ENCODE results near the gene PRR14. TPM values are rescaled to one million over a fixed set of nuclear protein-coding genes. Genes with fewer than 3 reads are reported as not detected.
A peak's percentile ranks its signal among the peaks of the same experiment; 100 is the strongest.
"Not testable (repeated sequence)": the region's sequence is repeated elsewhere in the genome, so short reads cannot be mapped to it uniquely, and the experiment has no call there.

PRR14 gene
- polyA plus RNA-seq, 3 donors from 2014 or later = 10.6 to 29.5 (median 12.9) TPM

- H3K27ac Mint-ChIP-seq = no peak overlapping the region
- no peaks in the 10 kb centered on the region for H3K36me3 Mint-ChIP-seq
- no peaks in the 10 kb centered on the region for H3K9me3 Mint-ChIP-seq
- H3K4me1 Mint-ChIP-seq = no peaks in the 10 kb centered on the region
- H3K4me3 Mint-ChIP-seq = no peak overlapping the region
- DNase-seq = no peak
- peaks cover 0 to under 1% (median 0%) of the 10 kb centered on the region in 3 donors for H3K27me3 Mint-ChIP-seq (ENCODE audit: low read depth in 3 of 3)
These were observed 31.1 kb upstream of the PRR14 start for GRCh38 chr16:30619638-30620037.

GRCh38 chr16:30620169-30620568, 30.6 kb upstream of the PRR14 start:
- Mint-ChIP-seq H3K4me3 (no peak overlapping the region), H3K4me1 (no peaks in the 10 kb centered on the region), H3K27ac (no peak overlapping the region), H3K27me3 (ENCODE audit: low read depth in 3 of 3) (peaks cover 0 to 3% (median 2%) of the 10 kb centered on the region in 3 donors), H3K9me3 (no peaks in the 10 kb centered on the region), H3K36me3 (no peaks in the 10 kb centered on the region)
- DNase-seq = no peak

GRCh38 chr16:30621765-30622164, 29.0 kb upstream of the PRR14 start:
- H3K27ac Mint-ChIP-seq = no peak overlapping the region
- no peak for DNase-seq
- peaks cover 0 to 3% (median 2%) of the 10 kb centered on the region in 3 donors for H3K27me3 Mint-ChIP-seq (ENCODE audit: low read depth in 3 of 3)
- no peaks in the 10 kb centered on the region for H3K36me3 Mint-ChIP-seq
- no peaks in the 10 kb centered on the region for H3K4me1 Mint-ChIP-seq
- H3K4me3 Mint-ChIP-seq = no peak overlapping the region
- no peaks in the 10 kb centered on the region for H3K9me3 Mint-ChIP-seq

- Mint-ChIP-seq H3K27ac (no peak overlapping the region), H3K36me3 (no peaks in the 10 kb centered on the region), H3K4me1 (no peaks in the 10 kb centered on the region), H3K9me3 (no peaks in the 10 kb centered on the region), H3K4me3 (no peak overlapping the region), H3K27me3 (ENCODE audit: low read depth in 3 of 3) (peaks cover 0 to 3% (median 2%) of the 10 kb centered on the region in 3 donors)
- no peak for DNase-seq
These were observed 28.2 kb upstream of the PRR14 start for GRCh38 chr16:30622455-30623032.

DNA sequence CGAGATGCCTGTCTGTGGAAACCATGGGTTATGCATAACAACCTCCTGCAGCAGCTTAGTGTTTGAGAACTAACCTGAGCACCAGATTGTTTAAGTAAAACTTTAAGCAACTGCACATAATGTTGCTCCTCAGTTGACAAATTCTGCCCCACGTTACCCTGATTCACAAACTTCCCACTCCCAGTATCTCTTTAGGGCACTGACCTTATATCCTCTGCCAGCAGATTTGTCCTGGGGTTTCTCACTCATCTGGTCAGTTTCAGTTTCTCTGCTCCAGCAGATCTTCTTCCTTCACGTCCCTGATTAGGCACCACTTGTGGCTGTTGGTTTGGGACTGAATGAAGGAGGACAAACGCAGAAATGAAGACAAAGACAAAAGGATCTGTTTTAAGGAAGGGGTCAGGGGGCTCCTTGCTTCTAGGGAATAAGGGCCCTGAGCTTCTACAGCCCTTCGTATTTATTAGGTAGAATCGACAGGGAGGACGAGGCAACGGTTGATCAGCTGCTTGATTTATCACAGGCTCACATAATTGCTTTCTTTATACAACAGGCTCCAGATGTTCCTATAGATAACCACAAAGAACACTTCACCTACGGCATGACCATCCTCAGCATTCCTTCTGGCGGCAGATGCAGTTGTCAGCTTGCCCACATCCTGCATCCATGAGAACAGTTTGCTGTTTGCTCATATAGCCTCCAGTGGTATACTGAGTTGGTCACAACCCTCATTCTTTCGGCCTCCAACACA, 27.1 kb upstream of the PRR14 start:
- no peaks in the 10 kb centered on the region for H3K36me3 Mint-ChIP-seq
- no peaks in the 10 kb centered on the region for H3K9me3 Mint-ChIP-seq
- no peak overlapping the region for H3K27ac Mint-ChIP-seq
- DNase-seq = no peak
- no peak overlapping the region for H3K4me3 Mint-ChIP-seq
- peaks cover 0 to 3% (median 2%) of the 10 kb centered on the region in 3 donors for H3K27me3 Mint-ChIP-seq (ENCODE audit: low read depth in 3 of 3)
- peaks cover 3% of the 10 kb centered on the region in 2 donors for H3K4me1 Mint-ChIP-seq

DNA sequence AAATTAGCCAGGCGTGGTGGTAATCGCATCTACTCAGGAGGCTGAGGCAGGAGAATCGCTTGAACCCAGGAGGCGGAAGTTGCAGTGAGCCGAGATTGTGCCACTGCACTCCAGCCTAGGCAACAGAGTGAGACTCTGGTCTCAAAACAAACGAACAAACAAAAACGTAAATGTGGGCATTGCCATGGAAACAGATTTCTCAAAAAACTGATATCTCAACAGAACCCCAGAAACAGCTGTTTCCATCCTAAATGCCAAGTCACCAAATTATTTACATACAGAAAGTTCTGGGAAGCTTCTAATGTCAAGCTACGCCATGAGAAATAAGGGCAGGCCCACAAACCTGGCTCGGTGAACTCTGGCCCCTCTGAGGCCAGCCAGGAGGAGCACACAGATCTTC, 24.5 kb upstream of the PRR14 start:
- Mint-ChIP-seq H3K27ac (no peak overlapping the region), H3K4me3 (no peak overlapping the region), H3K4me1 (peaks cover 5 to 6% of the 10 kb centered on the region in 2 donors), H3K9me3 (no peaks in the 10 kb centered on the region), H3K27me3 (ENCODE audit: low read depth in 3 of 3) (peaks cover 0 to 3% (median 2%) of the 10 kb centered on the region in 3 donors), H3K36me3 (no peaks in the 10 kb centered on the region)
- no peak for DNase-seq

DNA sequence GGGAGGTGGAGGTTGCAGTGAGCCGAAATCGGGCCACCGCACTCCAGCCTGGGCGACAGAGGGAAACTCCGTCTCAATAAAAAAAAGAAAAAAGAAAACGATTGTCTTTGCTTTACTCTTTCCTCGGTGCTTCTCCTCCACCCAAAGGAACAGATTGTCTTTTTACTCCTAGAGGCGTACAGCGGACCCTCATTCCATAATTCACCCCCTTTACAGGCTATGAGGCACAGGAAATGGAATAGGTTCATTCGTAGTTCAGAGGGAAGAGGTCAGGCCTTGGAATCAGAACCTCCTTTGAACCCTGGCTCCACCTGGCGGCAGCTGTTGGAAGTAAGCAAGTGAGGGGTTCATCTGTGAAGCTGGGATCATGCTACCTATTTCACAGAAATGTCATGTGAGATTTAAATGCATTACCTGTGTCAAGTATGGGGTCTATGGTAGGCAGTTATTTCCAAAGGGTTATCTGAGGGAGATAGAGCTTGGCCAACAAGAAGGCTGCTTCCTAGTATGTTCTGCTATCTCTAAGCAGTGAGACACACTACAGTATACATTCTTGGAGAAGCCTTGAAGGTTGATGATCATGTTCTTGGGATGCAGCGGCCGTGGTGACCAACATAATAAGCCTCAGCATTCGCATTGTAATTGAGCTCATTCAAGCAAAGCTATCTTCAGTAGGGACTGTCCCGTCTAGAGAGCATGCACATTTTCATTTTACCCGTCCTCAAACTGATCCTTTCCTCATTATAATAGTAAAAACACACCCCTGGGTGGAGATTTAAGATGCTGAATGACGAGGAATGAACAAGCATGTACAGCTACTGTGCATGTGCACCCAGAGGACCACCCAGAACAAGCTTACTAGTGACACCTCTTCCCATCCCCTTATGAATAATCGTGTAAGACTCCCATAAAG, 21.9 kb upstream of the PRR14 start:
- Mint-ChIP-seq H3K36me3 (no peaks in the 10 kb centered on the region), H3K4me3 (peak overlapping the region in 3 of 5 donors; percentile 54 to 86 (median 62))
- DNase-seq = peak; percentile 69 to 76 (median 69)

GRCh38 chr16:30632454-30632853, 18.3 kb upstream of the PRR14 start:
- H3K9me3 Mint-ChIP-seq; H3K27ac Mint-ChIP-seq; DNase-seq; H3K27me3 Mint-ChIP-seq (ENCODE audit: low read depth in 3 of 3); H3K36me3 Mint-ChIP-seq: not testable (repeated sequence)
- H3K4me3 Mint-ChIP-seq = peak overlapping the region in 1 of 5 donors; percentile 7
- H3K4me1 Mint-ChIP-seq = peaks cover 21 to 23% of the 10 kb centered on the region in 2 donors

More for the DNA sequence above, 21.9 kb upstream of the PRR14 start:
- Mint-ChIP-seq H3K27ac (peak overlapping the region in 5 of 6 donors; percentile 49 to 92 (median 79)), H3K27me3 (ENCODE audit: low read depth in 3 of 3) (peaks cover under 1 to 3% (median 2%) of the 10 kb centered on the region in 3 donors), H3K4me1 (peaks cover 7 to 8% of the 10 kb centered on the region in 2 donors), H3K9me3 (no peaks in the 10 kb centered on the region)

GRCh38 chr16:30633526-30633925, 17.2 kb upstream of the PRR14 start:
- no peak for DNase-seq
- Mint-ChIP-seq H3K9me3 (no peaks in the 10 kb centered on the region), H3K4me3 (peak overlapping the region; percentile 89 to 95 (median 91)), H3K27me3 (ENCODE audit: low read depth in 3 of 3) (peaks cover 4 to 10% (median 7%) of the 10 kb centered on the region in 3 donors), H3K4me1 (peaks cover 20 to 22% of the 10 kb centered on the region in 2 donors), H3K36me3 (no peaks in the 10 kb centered on the region), H3K27ac (peak overlapping the region; percentile 96 to 99 (median 98))

GRCh38 chr16:30636599-30636998, 14.2 kb upstream of the PRR14 start:
- no peak overlapping the region for H3K27ac Mint-ChIP-seq
- no peaks in the 10 kb centered on the region for H3K36me3 Mint-ChIP-seq
- peaks cover 16 to 17% of the 10 kb centered on the region in 2 donors for H3K4me1 Mint-ChIP-seq
- peaks cover 4 to 10% (median 7%) of the 10 kb centered on the region in 3 donors for H3K27me3 Mint-ChIP-seq (ENCODE audit: low read depth in 3 of 3)
- no peaks in the 10 kb centered on the region for H3K9me3 Mint-ChIP-seq
- DNase-seq = no peak
- peak overlapping the region in 1 of 5 donors; percentile 30 for H3K4me3 Mint-ChIP-seq

DNA sequence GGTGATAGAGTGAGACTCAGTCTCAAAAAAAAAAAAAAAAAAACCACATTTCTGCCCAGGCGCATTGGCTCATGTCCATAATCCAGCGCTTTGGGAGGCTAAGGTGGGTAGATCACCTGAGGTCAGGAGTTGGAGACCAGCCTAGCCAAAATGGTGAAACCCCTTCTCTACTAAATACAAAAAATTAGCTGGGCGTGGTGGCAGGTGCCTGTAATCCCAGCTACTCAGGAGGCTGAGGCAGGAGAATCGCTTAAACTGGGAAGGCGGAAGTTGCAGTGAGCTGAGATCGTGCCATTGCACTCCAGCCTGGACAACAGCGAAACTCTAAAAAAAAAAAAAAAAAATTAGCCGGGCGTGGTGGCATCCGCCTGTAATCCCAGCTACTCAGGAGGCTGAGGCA, 13.6 kb upstream of the PRR14 start:
- H3K9me3 Mint-ChIP-seq; H3K27me3 Mint-ChIP-seq (ENCODE audit: low read depth in 3 of 3); H3K36me3 Mint-ChIP-seq; H3K4me3 Mint-ChIP-seq; H3K27ac Mint-ChIP-seq; DNase-seq: not testable (repeated sequence)
- peaks cover 16 to 17% of the 10 kb centered on the region in 2 donors for H3K4me1 Mint-ChIP-seq

- peak in 1 of 3 donors; percentile 25 for DNase-seq
- Mint-ChIP-seq H3K9me3 (no peaks in the 10 kb centered on the region), H3K36me3 (no peaks in the 10 kb centered on the region), H3K27ac (peak overlapping the region in 1 of 6 donors; percentile 80), H3K27me3 (ENCODE audit: low read depth in 3 of 3) (peaks cover 4 to 10% (median 7%) of the 10 kb centered on the region in 3 donors), H3K4me1 (peaks cover 16 to 17% of the 10 kb centered on the region in 2 donors), H3K4me3 (no peak overlapping the region)
These were observed 12.8 kb upstream of the PRR14 start for GRCh38 chr16:30637944-30638343.

DNA sequence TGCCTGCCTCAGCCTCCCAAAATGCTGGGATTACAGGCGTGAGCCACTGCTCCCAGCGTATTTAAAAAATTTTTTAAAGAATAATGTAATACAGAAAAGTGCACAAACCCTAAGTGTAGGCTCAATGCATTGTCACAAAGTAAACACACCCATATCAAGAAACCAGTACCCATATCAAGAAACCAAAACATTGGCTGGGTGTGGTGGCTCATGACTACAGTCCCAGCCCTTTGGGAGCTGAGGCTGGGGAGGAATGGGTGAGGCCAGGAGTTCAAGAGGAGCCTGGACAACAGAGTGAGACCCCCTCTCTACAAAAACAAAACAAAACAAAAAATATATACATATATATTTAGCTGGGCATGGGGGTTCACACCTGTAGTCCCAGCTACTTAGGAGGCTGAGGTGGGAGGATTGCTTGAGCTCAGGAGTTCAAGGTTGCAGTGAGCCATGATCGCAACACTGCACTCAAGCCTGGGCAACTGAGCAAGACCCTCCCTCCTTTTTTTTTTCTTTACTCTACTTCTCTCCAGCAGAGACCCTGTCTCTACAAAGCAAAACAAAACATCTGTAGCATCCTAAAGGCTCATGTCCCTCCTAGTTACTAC, 9.3 kb upstream of the PRR14 start:
- H3K4me1 Mint-ChIP-seq = no peaks in the 10 kb centered on the region
- H3K27ac Mint-ChIP-seq = no peak overlapping the region
- no peak overlapping the region for H3K4me3 Mint-ChIP-seq
- H3K9me3 Mint-ChIP-seq = no peaks in the 10 kb centered on the region
- no peaks in the 10 kb centered on the region for H3K27me3 Mint-ChIP-seq (ENCODE audit: low read depth in 3 of 3)
- H3K36me3 Mint-ChIP-seq = no peaks in the 10 kb centered on the region
- DNase-seq = no peak
